GM20000 (cell line): ENCODE measurements around the gene WWOX.

Source experiments
- DNase-seq: peaks from one replicate; pipeline ENCODE4 v3.0.0; 2012; ENCODE audit warnings: low spot score
- TF ChIP-seq, protein P1 (sequence below): IDR thresholded peaks from 2 replicates; pipeline ENCODE4 v1.5.1; 2012; ENCODE audit warnings: mild to moderate bottlenecking, control low read depth; ENCODE audit errors: extremely low read depth, missing control alignments

Gene WWOX

GRCh38 chr16:78552106-78552675, 452.7 kb downstream of the WWOX start:
- no peak for DNase-seq
- TF ChIP-seq, protein P1, sequence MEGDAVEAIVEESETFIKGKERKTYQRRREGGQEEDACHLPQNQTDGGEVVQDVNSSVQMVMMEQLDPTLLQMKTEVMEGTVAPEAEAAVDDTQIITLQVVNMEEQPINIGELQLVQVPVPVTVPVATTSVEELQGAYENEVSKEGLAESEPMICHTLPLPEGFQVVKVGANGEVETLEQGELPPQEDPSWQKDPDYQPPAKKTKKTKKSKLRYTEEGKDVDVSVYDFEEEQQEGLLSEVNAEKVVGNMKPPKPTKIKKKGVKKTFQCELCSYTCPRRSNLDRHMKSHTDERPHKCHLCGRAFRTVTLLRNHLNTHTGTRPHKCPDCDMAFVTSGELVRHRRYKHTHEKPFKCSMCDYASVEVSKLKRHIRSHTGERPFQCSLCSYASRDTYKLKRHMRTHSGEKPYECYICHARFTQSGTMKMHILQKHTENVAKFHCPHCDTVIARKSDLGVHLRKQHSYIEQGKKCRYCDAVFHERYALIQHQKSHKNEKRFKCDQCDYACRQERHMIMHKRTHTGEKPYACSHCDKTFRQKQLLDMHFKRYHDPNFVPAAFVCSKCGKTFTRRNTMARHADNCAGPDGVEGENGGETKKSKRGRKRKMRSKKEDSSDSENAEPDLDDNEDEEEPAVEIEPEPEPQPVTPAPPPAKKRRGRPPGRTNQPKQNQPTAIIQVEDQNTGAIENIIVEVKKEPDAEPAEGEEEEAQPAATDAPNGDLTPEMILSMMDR: no peak

DNA sequence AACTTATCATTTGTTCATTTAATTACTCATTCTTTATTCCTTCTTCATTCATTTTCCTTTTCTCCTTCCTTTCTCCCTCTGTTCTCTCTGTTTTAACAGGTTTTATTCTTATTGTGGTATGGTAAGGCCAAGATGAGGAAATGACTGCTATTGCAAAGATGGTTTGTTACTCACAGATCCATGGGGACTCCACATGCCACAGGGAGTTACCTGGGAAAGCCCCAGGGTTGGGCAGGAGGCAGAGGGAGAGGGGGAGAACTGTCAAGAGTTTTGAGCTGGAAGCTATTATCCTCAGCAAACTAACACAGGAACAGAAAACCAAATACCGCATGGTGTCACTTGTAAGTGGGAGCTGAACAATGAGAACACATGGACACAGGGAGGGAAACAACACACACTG, 453.3 kb downstream of the WWOX start:
- DNase-seq: no peak
- TF ChIP-seq, protein P1: no peak

GRCh38 chr16:78553268-78554039, 454.0 kb downstream of the WWOX start:
- DNase-seq: no peak

GRCh38 chr16:78556421-78556820, 457.0 kb downstream of the WWOX start:
- no peak for DNase-seq
- TF ChIP-seq, protein P1: no peak

More at GRCh38 chr16:78553268-78554039, 454.0 kb downstream of the WWOX start:
- TF ChIP-seq, protein P1: no peak

- DNase-seq: no peak
- TF ChIP-seq, protein P1: no peak
Measured at GRCh38 chr16:78560997-78561396, 461.5 kb downstream of the WWOX start.

GRCh38 chr16:78562111-78562510, 462.7 kb downstream of the WWOX start:
- TF ChIP-seq, protein P1: no peak
- no peak for DNase-seq

GRCh38 chr16:78562650-78563049, 463.2 kb downstream of the WWOX start:
- DNase-seq: no peak
- TF ChIP-seq, protein P1: no peak
